Measurements from ENCODE around the gene WAS.

Gene WAS

GRCh38 chrX:48702032-48702431, 18.4 kb downstream of the WAS start:
- no peak for DNase-seq (ENCODE audit: low read depth, low spot score)
- CTCF ChIA-PET = no interaction called here
- no peak overlapping the region for H3K4me3 ChIP-seq (ENCODE audit: low read depth, low read length)
- TF ChIP-seq, protein P1, sequence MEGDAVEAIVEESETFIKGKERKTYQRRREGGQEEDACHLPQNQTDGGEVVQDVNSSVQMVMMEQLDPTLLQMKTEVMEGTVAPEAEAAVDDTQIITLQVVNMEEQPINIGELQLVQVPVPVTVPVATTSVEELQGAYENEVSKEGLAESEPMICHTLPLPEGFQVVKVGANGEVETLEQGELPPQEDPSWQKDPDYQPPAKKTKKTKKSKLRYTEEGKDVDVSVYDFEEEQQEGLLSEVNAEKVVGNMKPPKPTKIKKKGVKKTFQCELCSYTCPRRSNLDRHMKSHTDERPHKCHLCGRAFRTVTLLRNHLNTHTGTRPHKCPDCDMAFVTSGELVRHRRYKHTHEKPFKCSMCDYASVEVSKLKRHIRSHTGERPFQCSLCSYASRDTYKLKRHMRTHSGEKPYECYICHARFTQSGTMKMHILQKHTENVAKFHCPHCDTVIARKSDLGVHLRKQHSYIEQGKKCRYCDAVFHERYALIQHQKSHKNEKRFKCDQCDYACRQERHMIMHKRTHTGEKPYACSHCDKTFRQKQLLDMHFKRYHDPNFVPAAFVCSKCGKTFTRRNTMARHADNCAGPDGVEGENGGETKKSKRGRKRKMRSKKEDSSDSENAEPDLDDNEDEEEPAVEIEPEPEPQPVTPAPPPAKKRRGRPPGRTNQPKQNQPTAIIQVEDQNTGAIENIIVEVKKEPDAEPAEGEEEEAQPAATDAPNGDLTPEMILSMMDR (IDR thresholded peaks at IDR 0.05; ENCODE audit: insufficient read depth, low read length, missing control alignments) = no peak
- POLR2A ChIA-PET = no interaction called here

- ChIA-PET POLR2A (no interaction called here), CTCF (no interaction called here)
- no peak overlapping the region for H3K4me3 ChIP-seq (ENCODE audit: low read depth, low read length)
These were observed 19.1 kb downstream of the WAS start for GRCh38 chrX:48702716-48703115.

DNA sequence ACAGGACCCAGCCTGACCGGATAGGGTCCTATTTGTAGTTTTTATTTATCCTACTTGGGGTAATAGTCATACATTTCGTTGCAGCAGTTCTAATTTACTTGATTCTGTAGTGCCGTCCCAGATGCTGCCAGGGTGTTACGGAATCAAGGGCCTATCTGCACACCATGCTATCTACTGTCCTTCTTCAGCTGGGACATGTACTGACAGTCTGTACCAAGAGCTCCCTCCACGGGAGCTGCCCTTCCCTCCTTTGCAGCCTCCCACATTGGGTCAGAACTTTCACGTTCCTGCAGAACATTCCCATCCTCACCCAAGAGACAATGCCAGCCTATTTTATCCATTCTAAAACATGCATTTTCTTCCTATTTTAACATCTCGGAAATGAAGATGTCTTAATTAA, 19.6 kb downstream of the WAS start:
- CTCF ChIA-PET = no interaction called here
- no peak for DNase-seq (ENCODE audit: low read depth, low spot score)
- TF ChIP-seq, protein P1 (IDR thresholded peaks at IDR 0.05; ENCODE audit: insufficient read depth, low read length, missing control alignments) = no peak
- no peak overlapping the region for H3K4me3 ChIP-seq (ENCODE audit: low read depth, low read length)
- POLR2A ChIA-PET = no interaction called here

More at GRCh38 chrX:48702716-48703115, 19.1 kb downstream of the WAS start:
- TF ChIP-seq, protein P1 (IDR thresholded peaks at IDR 0.05; ENCODE audit: insufficient read depth, low read length, missing control alignments) = no peak
- DNase-seq (ENCODE audit: low read depth, low spot score) = no peak

DNA sequence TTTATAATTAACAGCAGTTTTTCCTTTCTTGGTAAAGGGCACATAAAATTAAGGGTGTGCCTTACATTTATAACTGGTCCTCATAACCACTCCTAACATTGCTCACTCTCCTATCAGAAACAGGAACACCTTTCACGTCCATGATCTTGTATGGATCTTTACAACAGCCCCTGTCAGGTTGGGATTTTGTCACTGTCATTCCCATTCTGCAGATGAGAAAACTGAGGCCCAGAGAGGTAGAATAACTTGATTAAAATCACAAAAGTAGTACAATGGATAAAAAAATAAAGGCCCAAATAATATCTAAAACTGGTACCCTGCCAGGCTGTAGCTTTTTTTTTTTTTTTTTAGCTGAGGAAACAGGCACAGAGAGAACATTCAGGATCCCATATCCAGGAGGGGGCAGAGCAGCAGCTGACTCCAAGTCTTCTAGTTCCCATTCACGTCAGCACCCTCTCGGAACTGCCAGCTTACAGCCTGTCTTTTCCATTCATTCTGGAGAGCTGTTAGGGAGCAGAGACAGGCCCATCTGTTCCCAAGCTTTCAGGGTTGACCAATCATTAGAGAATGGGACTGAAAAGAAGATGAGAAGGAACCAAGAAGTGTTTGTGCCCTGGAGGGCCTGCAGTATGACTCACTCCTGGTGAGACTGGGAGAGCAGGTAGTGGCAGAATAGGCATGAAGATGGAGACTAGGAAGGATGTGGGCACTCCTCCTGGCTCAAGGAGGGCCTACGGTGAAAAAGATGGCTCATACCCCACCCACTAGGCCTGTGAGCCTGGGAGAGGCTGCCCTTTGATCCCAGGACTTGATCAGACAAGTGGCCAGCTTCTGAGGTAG, 20.3 kb downstream of the WAS start:
- H3K4me3 ChIP-seq (ENCODE audit: low read depth, low read length) = no peak overlapping the region
- TF ChIP-seq, protein P1 (IDR thresholded peaks at IDR 0.05; ENCODE audit: insufficient read depth, low read length, missing control alignments) = no peak
- ChIA-PET CTCF (no interaction called here), POLR2A (no interaction called here)
- no peak for DNase-seq (ENCODE audit: low read depth, low spot score)

DNA sequence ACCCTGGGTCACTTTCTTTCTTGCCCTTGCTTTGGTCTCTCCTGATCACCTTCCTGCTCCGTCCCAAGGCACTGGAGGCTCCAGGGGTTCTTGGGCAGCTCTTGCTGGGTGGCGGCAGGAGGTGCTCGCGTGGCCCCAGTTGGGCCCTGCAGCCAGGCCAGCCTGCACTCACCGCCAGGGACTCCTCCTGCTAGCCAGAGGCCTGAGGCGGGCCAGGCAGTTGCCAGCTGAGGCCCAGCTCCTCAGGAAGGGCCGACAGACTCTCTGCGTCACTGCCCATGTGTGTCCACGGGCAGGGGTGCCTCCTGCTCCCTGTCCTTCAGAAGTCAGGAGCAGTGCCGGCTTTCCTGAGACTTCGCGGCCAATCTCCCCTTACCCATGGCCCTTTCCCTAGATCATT, 22.3 kb downstream of the WAS start:
- TF ChIP-seq, protein P1 (IDR thresholded peaks at IDR 0.05; ENCODE audit: insufficient read depth, low read length, missing control alignments) = no peak
- CTCF ChIA-PET = no interaction called here
- POLR2A ChIA-PET = no interaction called here
- H3K4me3 ChIP-seq (ENCODE audit: low read depth, low read length) = no peak overlapping the region
- no peak for DNase-seq (ENCODE audit: low read depth, low spot score)

DNA sequence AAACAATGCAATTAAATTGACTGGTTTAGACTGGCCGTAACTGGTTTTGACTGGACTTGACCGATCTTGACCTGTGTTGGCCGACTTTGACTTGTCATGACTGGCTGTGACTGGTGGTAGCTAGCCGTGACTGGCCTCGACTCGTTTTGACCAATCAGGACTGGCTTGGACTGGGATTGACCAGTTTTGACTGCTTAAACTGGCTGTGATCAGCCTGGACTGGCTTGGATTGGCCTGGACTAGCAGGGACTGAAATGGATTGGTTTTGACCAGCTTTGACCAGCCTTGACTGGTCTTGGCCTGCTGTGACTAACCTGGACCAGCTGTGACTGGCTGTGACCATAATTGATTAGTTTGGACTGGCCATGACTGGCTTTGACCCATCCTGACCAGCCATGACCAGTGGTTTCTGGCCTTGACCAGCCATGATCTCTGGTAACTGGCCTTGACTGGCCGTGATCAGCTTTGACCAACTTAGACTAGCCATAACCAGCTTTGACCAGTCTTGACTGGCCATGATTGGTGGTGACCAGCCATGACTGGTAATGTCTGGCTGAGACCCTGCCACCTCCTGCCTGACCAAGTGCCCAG, 26.0 kb downstream of the WAS start:
- CTCF ChIA-PET = no interaction called here
- POLR2A ChIA-PET = no interaction called here
- DNase-seq (ENCODE audit: low read depth, low spot score) = no peak
- TF ChIP-seq, protein P1 (IDR thresholded peaks at IDR 0.05; ENCODE audit: insufficient read depth, low read length, missing control alignments) = no peak
- no peak overlapping the region for H3K4me3 ChIP-seq (ENCODE audit: low read depth, low read length)
